ENCODE measurements around the gene PDZD2. TPM values are rescaled to one million over a fixed set of nuclear protein-coding genes. Genes with fewer than 3 reads are reported as not detected.

PDZD2 gene
- total RNA-seq, 1 donor from 2014 or later, result 58.5 TPM

DNA sequence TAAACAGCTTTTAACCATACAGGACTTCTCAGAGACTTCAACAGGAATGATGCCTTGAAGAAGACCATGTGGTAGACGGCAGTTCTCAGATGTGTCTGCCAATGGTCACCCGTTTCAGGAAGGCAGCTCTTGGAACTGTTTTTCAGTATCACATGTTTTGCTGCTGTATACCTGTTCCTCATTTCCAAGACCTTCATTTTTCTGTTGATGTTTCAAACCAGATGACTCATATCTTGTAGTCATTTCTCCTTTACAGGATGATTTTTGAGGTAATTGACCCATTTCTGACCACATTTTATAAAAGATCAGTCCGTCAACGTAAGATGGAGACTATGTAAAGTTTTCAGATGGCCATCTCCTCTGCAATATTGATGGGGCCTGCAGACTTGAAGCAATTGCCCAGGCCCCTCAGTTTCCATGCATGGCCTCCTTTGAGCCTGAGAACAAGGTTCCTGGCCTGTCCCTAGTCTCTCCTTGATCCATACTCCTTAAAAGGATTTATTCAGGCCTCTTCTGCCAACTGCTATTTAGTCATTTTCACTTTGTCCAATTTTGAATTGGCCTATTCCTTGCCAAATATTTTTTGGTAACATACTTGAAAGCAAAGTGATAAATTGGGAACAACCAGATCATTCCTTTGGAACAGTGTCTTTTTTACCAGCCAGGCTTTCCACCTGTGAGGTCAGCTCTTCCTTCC, 128.6 kb downstream of the PDZD2 start:
- DNase-seq (ENCODE audit: low spot score), result no peak

DNA sequence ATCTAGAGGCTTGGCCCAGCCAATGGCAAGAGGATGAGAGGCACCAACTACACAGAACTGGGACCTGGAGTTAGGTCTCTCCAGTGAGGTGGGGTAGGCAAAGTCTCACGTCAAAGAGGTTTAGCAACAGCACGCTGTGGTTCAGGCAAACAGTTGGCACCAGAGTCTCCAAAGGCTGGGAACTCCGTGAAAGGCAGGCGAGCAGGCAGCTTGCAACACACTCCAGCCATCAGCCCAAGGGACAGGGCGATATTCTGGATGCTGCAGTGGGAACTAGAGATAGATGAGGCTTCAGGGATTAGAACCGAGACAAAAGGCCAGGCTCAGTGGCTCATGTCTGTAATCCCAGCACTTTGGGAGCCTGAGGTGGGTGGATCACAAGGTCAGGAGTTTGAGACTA, 129.1 kb downstream of the PDZD2 start:
- no peak for DNase-seq (ENCODE audit: low spot score)

DNA sequence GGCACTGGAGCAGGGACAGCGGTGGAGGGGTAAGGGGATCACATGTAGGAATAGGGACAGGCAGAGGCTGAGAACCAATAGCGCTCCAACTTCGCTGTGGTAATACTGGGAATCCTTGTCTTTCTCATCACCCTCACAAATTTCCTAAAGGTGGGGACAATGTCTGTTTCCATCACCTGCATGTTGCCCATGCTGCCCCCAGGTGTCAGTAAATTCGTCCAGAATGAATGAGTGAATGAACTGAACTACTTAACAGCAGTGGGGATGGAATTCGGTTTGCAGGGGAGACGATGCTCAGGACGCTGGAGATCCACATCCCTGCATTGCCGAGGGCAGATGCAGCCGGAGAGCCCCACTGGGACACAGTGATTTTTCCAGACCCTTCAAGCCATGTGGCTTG, 129.9 kb downstream of the PDZD2 start:
- peak; percentile 18 for DNase-seq (ENCODE audit: low spot score)

DNA sequence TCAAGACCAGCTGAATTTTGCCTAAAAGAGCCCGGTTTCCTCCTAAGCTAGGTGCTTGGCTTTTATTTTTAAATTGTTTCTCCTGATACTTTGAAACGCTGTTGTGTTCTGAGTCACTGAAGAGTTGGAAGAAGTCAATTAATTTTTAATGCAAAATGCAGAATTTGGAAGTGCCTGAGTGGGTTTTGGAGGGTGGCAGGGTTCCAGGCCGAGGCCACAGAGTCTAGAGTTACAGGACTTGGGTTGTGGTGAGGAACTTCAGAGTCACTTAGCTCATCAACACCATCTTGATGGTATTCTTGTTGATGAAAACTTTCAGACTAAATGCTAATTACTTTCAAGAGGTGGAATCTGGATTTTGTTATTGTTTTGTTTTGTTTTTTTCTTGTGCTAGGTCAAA, 130.6 kb downstream of the PDZD2 start:
- DNase-seq (ENCODE audit: low spot score), result no peak

DNA sequence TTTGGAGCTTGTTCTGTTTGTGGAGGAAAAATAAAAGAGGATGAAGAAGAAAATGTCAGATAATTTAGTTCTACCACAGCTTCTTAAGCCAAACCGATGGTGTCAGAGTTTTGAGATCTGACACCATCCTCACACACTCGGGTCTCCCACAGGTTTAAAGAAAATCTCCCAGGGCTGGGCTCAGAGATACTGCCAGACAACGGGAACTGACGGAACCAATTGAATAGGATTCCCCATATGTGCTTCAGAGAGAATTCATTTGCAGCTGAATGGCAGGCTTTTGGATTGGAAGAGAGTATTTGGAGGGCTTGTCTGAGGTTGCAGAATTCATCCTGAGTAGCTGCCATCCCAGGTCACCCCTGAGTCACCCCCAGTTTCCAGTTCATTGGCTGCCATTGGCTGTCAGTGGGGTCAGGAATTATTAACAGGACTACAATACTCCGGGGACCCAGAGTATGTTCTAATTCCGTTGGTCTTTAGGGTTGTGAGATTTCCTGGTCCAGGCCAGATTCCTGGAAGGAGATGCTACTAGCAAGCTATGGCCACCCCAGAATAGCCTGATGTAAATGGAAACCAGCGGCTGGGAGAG, 131.3 kb downstream of the PDZD2 start:
- DNase-seq (ENCODE audit: low spot score), result no peak

DNA sequence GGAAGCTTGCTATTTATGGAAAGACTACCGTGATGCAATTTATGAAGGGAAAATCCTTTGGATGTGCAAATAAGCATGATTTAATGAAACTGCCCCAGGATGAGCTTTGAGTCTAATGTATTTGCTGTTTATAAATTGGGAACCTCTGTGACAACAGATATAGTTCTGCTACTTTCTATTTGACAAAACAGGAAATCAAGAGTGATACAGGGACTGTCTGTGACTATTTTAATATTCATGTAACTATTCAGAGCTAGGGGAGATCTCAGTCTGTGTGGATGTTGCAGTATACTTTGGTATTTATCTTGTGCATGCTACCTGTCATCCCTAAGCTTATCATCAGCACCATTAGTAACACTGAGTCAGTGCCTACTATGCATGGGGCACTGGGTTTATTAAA, 132.1 kb downstream of the PDZD2 start:
- DNase-seq (ENCODE audit: low spot score), result no peak

DNA sequence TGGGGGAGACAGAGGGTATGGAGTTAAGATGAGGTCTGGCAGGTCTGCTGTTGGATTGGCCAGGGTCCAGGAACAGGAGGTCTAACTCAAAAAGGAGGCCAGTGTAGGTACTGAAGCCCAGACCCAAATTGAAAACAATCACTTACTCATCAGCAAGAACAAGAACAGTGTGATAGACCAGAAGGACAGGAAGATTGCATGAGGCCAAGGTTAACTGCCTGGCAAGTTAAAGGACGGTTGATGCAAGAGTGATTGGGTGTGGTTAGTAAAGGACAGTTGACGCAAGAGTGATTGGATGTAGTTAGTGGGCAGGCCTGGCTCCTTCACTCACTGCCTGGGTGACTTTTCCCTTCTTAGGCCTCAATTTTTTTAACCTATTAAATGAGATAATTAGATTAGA, 132.6 kb downstream of the PDZD2 start:
- no peak for DNase-seq (ENCODE audit: low spot score)

DNA sequence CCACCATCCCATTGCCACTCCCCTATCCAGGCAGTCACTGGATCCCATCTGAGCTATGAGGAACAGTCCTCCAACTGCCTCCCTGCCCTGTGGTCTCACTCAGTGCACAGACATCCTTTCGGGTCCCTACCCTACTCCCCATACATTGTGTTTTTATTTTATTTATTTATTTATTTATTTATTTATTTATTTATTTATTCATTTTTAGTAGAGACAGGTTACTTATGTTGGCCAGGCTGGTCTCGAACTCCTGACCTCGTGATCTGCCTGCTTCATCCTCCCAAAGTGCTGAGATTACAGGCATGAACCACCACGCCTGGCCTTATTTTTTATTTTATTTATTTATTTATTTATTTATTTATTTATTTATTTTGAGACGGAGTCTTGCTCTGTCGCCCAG, 137.4 kb downstream of the PDZD2 start:
- DNase-seq (ENCODE audit: low spot score), result peak; percentile 14

DNA sequence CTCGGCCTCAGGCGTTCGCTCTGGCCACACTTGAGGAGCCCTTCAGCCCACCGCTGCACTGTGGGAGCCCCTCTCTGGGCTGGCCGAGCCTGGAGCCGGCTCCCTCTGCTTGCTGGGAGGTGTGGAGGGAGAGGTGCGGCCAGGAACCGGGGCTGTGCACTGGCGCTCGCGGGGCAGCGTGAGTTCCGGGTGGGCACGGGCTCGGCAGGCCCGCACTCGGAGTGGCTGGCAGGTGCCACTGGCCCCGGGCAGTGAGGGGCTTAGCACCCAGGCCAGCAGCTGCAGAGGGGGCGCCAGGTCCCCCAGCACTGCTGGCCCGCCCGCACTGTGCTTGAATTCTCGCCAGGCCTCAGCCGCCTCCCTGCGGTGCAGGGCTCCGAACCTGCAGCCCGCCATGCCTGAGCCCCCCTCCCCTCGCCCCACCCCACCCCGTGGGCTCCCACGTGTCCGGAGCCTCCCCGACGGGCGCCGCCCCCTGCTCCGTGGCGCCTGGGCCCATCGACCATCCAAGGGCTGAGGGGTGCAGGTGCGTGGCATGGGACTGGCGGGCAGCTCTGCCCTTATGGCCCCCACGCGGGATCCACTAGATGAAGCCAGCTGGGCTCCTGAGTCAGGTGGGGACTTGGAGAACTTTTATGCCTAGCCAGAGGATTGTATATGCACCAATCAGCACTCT, 138.2 kb downstream of the PDZD2 start:
- peak; percentile 73 for DNase-seq (ENCODE audit: low spot score)

DNA sequence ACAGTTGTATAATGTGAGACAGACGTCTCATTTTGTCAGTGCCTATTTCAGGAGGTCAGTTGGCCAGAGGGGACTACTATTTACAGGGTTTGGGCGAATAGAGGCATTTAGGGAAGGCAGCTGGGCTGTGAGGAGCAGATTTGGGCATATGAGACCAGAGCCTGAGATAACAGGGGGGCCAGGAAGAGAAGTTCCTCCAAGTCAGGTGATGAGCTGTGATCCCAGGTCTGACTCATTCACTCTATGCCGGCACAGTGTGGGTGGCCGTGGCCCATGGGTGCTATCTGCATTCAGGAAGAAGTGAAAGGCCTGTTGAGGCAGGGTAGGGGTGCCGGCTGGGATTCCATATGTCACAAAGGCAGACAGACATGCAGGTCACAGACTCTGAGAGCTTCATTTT, 142.8 kb downstream of the PDZD2 start:
- no peak for DNase-seq (ENCODE audit: low spot score)

DNA sequence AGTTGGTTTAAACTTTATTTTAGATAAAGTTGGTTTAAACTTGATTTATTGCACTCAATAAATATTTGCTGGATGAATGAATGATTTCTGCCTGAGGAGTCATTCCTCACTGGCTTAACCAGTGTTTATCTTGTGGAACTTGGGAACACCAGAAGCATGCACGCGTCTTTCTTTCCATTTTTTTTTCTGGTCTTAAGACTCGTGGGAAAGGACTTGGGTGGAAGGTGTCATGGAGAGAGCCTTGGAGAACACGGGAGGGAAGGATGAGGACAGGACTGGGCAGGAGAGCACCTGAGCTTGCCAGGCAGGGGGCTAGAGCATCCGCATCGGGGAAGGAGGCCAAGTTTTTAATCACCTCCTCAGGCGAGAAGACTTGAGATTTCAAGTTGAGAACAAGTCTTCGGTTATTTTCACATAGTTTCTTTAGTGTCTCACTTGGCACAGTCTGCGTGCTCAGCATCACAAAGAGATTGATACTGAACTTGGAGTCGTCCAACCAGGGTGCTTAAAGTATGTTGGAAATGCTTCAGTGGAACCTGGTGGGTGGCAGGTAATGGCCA, 144.2 kb downstream of the PDZD2 start:
- DNase-seq (ENCODE audit: low spot score), result peak; percentile 55

DNA sequence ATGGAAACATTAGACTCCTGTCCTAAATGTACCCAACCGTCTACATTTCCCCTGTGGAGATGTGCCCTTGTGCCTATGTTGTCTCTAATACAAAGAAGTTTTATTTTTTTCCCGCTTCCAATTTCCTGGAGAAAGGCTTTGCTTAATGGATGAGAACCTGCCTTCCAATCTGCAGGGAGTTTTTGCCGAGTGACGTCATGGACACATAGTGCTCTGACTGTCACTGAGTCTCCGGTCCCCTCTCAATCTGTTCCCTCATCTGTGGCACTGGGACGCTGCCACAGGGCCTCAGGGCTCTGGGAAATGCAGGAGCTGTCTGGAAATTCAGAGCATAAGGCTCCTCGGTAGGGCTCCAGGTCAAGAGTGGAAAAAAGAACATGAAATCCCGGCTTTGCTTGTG, 144.8 kb downstream of the PDZD2 start:
- DNase-seq (ENCODE audit: low spot score), result peak; percentile 28

DNA sequence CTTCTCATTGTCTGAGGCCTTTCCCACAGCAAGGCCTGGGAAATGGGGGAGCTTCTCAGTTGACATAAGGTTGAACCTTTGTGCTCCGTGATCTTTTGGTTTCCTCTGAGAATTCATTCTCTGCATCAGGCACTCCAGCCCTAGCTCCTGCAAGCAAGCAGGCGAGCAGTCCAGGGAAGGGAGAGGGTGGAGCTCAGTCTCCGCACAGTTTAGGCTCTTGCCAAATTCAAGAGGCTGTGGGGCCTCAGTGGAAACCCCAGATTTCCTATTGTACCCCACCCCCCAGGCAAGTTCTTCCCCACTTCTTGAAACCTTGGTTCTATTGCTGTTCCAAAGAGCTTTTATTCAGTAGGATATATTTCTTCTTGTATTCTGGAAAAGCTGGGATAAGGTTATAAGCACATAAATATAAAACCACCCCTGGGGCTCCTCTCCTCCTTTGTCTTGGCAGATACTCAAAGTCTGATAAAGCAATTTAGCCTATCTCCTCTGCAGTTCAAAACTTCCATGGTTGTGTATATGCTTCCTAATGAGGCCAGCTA, 147.2 kb downstream of the PDZD2 start:
- DNase-seq (ENCODE audit: low spot score), result no peak

DNA sequence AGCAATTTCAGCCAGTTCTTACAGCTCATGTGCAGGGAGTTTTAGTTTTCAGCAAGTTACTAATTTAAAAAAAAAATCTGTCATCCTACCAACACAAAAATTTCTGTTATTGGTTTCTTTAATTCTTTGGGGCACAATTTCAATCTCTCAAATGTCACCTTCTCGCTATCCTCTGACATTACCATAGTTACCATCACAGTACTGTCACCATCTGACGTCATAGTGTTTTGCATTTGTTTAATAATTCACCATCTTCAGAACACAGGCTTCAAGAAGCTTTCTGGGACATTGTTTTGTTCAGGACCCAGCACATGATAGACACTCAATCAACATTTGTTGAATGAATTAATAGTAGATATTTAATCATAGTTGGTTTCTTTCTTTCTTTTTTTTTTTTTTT, 155.1 kb downstream of the PDZD2 start:
- no peak for DNase-seq (ENCODE audit: low spot score)

DNA sequence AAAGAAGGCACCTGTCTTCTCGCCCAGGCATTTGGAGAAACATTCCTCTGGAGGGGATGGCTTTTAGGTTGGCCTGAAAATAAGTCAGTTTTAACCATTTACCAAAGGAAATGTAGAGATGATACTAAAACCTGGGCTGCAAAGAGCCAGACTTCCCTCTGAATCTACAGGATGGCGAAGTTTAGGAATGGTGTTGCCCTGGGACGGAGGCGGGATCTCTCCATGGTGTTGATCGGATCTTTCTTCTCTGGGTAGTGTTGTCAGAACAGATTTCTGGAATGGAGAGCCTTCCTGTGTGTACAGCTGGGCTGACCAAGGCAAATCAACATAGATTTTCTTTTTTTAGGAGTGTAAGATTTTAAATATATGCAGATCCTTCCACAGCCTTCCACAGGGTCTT, 159.2 kb downstream of the PDZD2 start:
- DNase-seq (ENCODE audit: low spot score), result no peak

DNA sequence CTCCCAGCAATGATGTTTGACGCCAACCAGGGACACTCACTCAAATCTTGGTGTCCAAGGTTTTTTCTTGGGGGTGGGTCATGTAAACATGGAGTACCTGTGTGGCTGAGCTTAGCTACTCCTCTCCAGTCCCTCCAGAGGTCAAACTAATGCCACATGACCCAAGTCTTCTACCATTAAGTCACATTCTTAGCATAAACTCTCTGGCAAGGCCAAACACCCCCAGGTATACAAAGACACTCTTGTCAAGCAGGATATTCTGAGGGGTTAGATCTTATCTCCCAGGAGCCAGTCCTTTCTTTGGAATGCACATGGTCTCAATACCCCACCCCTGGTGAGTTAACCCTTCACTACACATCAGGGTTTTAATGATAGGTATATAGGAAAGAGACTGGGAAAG, 161.4 kb downstream of the PDZD2 start:
- DNase-seq (ENCODE audit: low spot score), result no peak

DNA sequence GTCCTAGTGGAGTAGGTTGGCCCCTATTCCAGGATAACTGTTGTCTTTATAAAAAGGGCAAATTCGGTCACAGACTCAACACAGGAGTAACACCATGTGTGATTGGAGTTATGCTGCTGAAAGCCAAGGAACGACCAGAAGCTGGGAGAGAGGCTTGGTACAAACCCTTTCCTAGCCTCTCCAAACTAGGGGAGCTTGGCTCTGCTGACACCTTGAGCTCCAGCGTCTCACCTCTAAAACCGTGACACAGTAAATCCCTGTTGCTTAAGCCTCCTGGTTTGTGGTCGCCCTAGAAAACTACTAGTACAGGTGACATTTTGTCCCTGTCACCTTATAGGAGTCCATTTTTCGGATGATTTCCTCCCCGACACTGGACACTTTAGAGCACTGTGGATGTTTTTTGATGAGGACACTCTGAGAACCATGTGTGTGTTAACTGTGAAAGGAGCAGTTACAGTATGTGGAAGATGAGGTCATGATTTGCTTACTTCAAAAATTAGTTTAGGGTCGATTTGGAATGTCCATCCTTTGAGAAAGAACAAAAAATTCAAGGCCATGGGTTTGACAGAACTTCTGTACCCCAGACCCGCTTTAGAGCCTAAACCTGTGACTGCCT, 167.0 kb downstream of the PDZD2 start:
- no peak for DNase-seq (ENCODE audit: low spot score)

DNA sequence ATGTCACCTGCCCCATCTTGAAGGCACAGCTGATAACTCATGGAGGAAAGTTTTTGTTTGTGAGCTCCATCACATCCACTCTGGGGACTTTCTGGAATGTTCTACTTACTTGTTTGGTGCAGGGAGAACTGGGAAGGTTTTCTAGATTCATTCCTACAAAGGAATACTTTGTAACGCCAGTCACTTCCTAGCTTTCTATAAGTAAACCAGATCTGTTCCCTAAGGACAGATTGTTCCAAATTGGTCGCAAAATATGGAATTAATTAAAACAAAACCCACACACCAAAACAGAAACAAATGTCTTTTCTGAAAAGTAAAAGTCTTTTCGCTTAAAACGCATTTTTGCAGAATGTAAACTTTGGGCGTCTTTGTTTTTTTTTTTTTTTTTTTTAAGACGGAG, 167.6 kb downstream of the PDZD2 start:
- no peak for DNase-seq (ENCODE audit: low spot score)

DNA sequence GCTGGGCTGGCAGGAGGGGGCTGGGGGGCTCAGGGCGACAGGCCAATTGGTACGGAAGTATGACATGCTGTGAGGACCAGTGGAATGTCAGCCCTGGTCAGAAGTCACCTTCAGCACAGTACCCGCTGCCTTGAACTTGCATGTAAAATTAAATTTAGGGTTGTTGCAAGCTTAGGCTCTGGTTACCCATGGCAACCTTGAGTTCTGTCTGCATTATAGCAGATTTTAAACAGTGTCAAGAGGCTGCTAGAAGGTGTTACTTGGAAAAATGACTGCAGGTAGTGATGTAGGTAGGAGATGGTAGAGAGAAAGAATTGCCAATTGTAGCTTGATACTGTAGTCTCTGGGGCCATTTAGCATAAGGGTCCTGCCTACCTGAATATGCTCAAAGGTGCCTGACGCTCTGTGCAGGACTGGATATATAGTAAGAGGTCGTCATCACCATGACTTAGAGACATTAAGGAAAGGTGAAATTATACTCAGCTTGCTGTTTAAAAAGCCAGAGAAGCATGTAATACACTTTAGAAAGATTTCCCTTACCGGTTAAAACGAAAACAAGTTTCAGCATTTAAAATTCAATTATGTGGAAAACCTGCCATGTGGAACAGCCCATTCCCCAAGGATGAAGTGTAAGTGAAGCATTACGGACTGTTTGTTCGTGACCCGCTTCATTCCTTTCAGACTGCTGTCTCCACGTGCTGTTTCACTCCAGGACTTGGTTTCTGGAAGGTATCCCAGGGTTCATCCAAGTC, 169.0 kb downstream of the PDZD2 start:
- no peak for DNase-seq (ENCODE audit: low spot score)

DNA sequence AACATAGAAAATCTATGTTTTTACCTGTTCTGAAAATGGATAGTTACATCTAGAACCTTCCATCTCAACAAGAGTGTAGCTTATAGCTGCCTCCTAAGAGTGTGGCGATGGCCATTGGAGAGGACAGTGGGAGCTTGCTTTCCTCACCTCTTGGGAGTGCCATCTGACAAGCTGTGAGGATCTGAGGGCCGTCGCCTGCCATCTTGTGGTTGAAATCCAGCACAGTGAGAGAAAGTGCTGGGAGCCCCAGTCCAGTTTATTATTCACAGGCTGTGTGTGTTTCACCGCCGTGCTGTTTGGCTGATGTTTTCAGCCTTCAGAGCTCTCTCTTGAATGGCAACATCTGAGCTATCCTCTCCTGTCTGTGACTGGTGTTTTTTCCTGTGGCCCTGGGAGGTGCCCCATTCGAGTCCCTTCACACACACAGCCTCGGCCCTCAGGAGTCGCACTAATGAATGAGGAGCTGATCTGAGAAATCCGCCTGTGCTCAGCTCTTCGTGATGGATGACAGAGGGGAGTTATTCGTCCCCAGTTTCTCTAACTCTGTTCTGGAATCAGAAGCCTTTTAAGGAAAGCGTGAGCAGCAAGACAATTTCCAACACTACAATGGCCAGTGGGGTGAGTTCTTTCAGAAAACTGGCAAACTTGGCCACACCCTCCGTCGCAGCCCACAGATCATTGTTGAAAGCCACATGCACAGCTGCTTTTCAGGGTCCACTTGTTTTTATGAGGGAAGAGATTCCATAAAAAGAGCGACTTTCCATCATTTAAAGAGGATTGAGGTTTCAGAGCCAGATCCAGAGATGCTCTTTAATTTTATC, 170.3 kb downstream of the PDZD2 start:
- no peak for DNase-seq (ENCODE audit: low spot score)
